NCI-H1436 (cell line): ENCODE data around the gene GPANK1.

Experiments used
- DNase-seq: peaks from one replicate; lab custom pipeline; 2025; lab: John Stamatoyannopoulos, UW

The GPANK1 gene

GRCh38 chr6:31617010-31617409, 47.8 kb downstream of the GPANK1 start:
- no peak for DNase-seq

- DNase-seq = no peak
Observed at GRCh38 chr6:31615748-31616147, 49.0 kb downstream of the GPANK1 start.

- DNase-seq = no peak
Observed at GRCh38 chr6:31614684-31615578, 49.9 kb downstream of the GPANK1 start, which contains the start of gene AIF1. Gene AIF1 (plus strand): TSS chr6:31615234. CDS start chr6:31615330, 96 bp downstream.

- no peak for DNase-seq
Observed at GRCh38 chr6:31614075-31614619, 50.6 kb downstream of the GPANK1 start.
